ENCODE measurements around the gene XKR7.

- TF ChIP-seq CTCF (IDR thresholded peaks at IDR 0.05) (no peak), EZH2 (IDR thresholded peaks at IDR 0.05) (no peak)
Measured at GRCh38 chr20:31934491-31934890, 33.5 kb upstream of the XKR7 start.

Data from neural progenitor cell (in vitro differentiated cells).